Stomach smooth muscle (tissue), 2 donors: ENCODE measurements around the gene CLTB.
A peak's percentile ranks its signal among the peaks of the same experiment; 100 is the strongest.

ENCODE experiments used
- H3K27ac ChIP-seq: one replicate; pipeline ENCODE4 v1.7.0; 2013; ENCODE audit warnings: mild to moderate bottlenecking, low read length, inconsistent platforms
- H3K27me3 ChIP-seq, 2 donors: one replicate each; pipeline ENCODE4 v1.7.0; 2013; ENCODE audit warnings: low read length in 2 of 2; ENCODE audit not compliant: insufficient read depth in 2 of 2, control insufficient read depth in 1 of 2
- H3K36me3 ChIP-seq, 2 donors: one replicate each; pipeline ENCODE4 v1.7.0; 2013; ENCODE audit warnings: low read length in 2 of 2; ENCODE audit not compliant: control insufficient read depth in 2 of 2, insufficient read depth in 2 of 2
- H3K4me1 ChIP-seq: one replicate; pipeline ENCODE4 v1.7.0; 2013; ENCODE audit warnings: low read length; ENCODE audit not compliant: control insufficient read depth, insufficient read depth
- H3K4me3 ChIP-seq, 2 donors: one replicate each; pipeline ENCODE4 v1.7.0; 2013; ENCODE audit warnings: low read length in 2 of 2
- H3K9ac ChIP-seq, 2 donors: one replicate each; pipeline ENCODE4 v1.7.0; 2013; ENCODE audit warnings: low read length in 2 of 2, mild to moderate bottlenecking in 1 of 2
- H3K9me3 ChIP-seq, 2 donors: one replicate each; pipeline ENCODE4 v1.7.0; 2013; ENCODE audit warnings: low read length in 2 of 2; ENCODE audit not compliant: control insufficient read depth in 2 of 2
- donor health status: healthy.
- donor health status: Pancreatic carcinoma.

The CLTB gene

GRCh38 chr5:176382721-176383120, 33.6 kb downstream of the CLTB start:
- Histone ChIP-seq H3K27ac (peak overlapping the region; percentile 88), H3K27me3 (no peaks in the 10 kb centered on the region), H3K9me3 (no peaks in the 10 kb centered on the region)

GRCh38 chr5:176381979-176382378, 34.4 kb downstream of the CLTB start:
- Histone ChIP-seq H3K27ac (peak overlapping the region; percentile 88), H3K4me3 (no peak overlapping the region), H3K27me3 (no peaks in the 10 kb centered on the region), H3K36me3 (peaks cover 22 to 28% of the 10 kb centered on the region in 2 donors), H3K9me3 (no peaks in the 10 kb centered on the region), H3K9ac (peak overlapping the region in 1 of 2 donors; percentile 60), H3K4me1 (peaks cover 16% of the 10 kb centered on the region)

More at GRCh38 chr5:176382721-176383120, 33.6 kb downstream of the CLTB start:
- peaks cover 21% of the 10 kb centered on the region for H3K4me1 ChIP-seq
- peaks cover 22 to 28% of the 10 kb centered on the region in 2 donors for H3K36me3 ChIP-seq
- no peak overlapping the region for H3K9ac ChIP-seq
- no peak overlapping the region for H3K4me3 ChIP-seq

- no peaks in the 10 kb centered on the region for H3K9me3 ChIP-seq
- H3K27me3 ChIP-seq = no peaks in the 10 kb centered on the region
- peak overlapping the region; percentile 88 for H3K27ac ChIP-seq
- H3K9ac ChIP-seq = no peak overlapping the region
- H3K4me1 ChIP-seq = peaks cover 16% of the 10 kb centered on the region
- no peak overlapping the region for H3K4me3 ChIP-seq
- peaks cover 19 to 28% of the 10 kb centered on the region in 2 donors for H3K36me3 ChIP-seq
Measured at GRCh38 chr5:176381423-176381822, 34.9 kb downstream of the CLTB start.

- Histone ChIP-seq H3K27ac (no peak overlapping the region), H3K4me1 (peaks cover 16% of the 10 kb centered on the region), H3K4me3 (no peak overlapping the region), H3K9ac (no peak overlapping the region), H3K9me3 (no peaks in the 10 kb centered on the region), H3K36me3 (peaks cover 12 to 24% of the 10 kb centered on the region in 2 donors), H3K27me3 (no peaks in the 10 kb centered on the region)
Measured at GRCh38 chr5:176379881-176380280, 36.5 kb downstream of the CLTB start.

- no peak overlapping the region for H3K27ac ChIP-seq
- H3K9ac ChIP-seq = no peak overlapping the region
- H3K36me3 ChIP-seq = peaks cover 6 to 30% of the 10 kb centered on the region in 2 donors
- H3K4me1 ChIP-seq = peaks cover 4% of the 10 kb centered on the region
- H3K27me3 ChIP-seq = no peaks in the 10 kb centered on the region
- no peaks in the 10 kb centered on the region for H3K9me3 ChIP-seq
- no peak overlapping the region for H3K4me3 ChIP-seq
Measured at GRCh38 chr5:176373100-176373818, 43.1 kb downstream of the CLTB start.

- Histone ChIP-seq H3K4me3 (no peak overlapping the region), H3K27me3 (no peaks in the 10 kb centered on the region), H3K4me1 (peaks cover 5% of the 10 kb centered on the region), H3K27ac (no peak overlapping the region), H3K9me3 (no peaks in the 10 kb centered on the region), H3K9ac (no peak overlapping the region), H3K36me3 (peaks cover 6 to 36% of the 10 kb centered on the region in 2 donors)
Measured at GRCh38 chr5:176371621-176372539, 44.5 kb downstream of the CLTB start.

GRCh38 chr5:176369934-176370711, 46.2 kb downstream of the CLTB start:
- Histone ChIP-seq H3K9ac (no peak overlapping the region), H3K36me3 (peaks cover 6 to 36% of the 10 kb centered on the region in 2 donors), H3K9me3 (no peaks in the 10 kb centered on the region), H3K4me3 (no peak overlapping the region), H3K4me1 (peaks cover 19% of the 10 kb centered on the region), H3K27ac (no peak overlapping the region), H3K27me3 (no peaks in the 10 kb centered on the region)

- Histone ChIP-seq H3K36me3 (peaks cover 6 to 36% of the 10 kb centered on the region in 2 donors), H3K4me1 (peaks cover 24% of the 10 kb centered on the region), H3K27me3 (no peaks in the 10 kb centered on the region), H3K27ac (no peak overlapping the region), H3K4me3 (no peak overlapping the region), H3K9ac (no peak overlapping the region), H3K9me3 (no peaks in the 10 kb centered on the region)
Measured at GRCh38 chr5:176368726-176369125, 47.6 kb downstream of the CLTB start.

GRCh38 chr5:176366232-176366894, 50.0 kb downstream of the CLTB start:
- H3K4me3 ChIP-seq = peak overlapping the region; percentile 70 to 85
- H3K27ac ChIP-seq = peak overlapping the region; percentile 84
- no peaks in the 10 kb centered on the region for H3K27me3 ChIP-seq
- peak overlapping the region; percentile 84 to 89 for H3K9ac ChIP-seq
- no peaks in the 10 kb centered on the region for H3K9me3 ChIP-seq
- peaks cover 27% of the 10 kb centered on the region for H3K4me1 ChIP-seq
- H3K36me3 ChIP-seq = peaks cover 3 to 25% of the 10 kb centered on the region in 2 donors
